Esophagus muscularis mucosa (tissue), 4 donors: ENCODE measurements around the gene GNL3.

ENCODE experiments used
- CTCF ChIP-seq, 3 experiments: fragments of 200-600 bp in 2 of 3; fragments of 450-650 bp in 1 of 3; sonication (generic) in 2 of 3; IDR thresholded peaks; one replicate each; pipeline ENCODE4 v1.5.1; 2017 to 2019; ENCODE audit warnings: antibody characterized with exemption in 3 of 3, mild to moderate bottlenecking in 2 of 3, moderate library complexity in 1 of 3
- EP300 ChIP-seq: sonication (generic); formaldehyde crosslinking; IDR thresholded peaks from one replicate; pipeline ENCODE4 v1.6.1; 2017; ENCODE audit warnings: antibody characterized with exemption
- POLR2A ChIP-seq: fragments of 450-650 bp; IDR thresholded peaks from one replicate; pipeline ENCODE4 v1.6.1; 2017; ENCODE audit warnings: antibody characterized with exemption, moderate library complexity, mild to moderate bottlenecking, low read depth

- no peak for TF ChIP-seq CTCF (IDR thresholded peaks at IDR 0.05)
- TF ChIP-seq EP300: no peak
- no peak for TF ChIP-seq POLR2A
Observed at GRCh38 chr3:52724511-52724910, 38.7 kb downstream of the GNL3 start.
